ENCODE measurements around the gene PKD1L1.

- TF ChIP-seq CTCF (IDR thresholded peaks at IDR 0.05) (peak; percentile 36 to 91 (median 66)), POLR2A (IDR thresholded peaks at IDR 0.05) (no peak)
Measured at GRCh38 chr7:47991741-47992311, 43.6 kb upstream of the PKD1L1 start.

Data from heart left ventricle (tissue), 13 donors.